Measurements from ENCODE around the gene IQCM. TPM values are rescaled to one million over a fixed set of nuclear protein-coding genes. Genes with fewer than 3 reads are reported as not detected.

Gene IQCM
- polyA plus RNA-seq, 3 donors: not detected

DNA sequence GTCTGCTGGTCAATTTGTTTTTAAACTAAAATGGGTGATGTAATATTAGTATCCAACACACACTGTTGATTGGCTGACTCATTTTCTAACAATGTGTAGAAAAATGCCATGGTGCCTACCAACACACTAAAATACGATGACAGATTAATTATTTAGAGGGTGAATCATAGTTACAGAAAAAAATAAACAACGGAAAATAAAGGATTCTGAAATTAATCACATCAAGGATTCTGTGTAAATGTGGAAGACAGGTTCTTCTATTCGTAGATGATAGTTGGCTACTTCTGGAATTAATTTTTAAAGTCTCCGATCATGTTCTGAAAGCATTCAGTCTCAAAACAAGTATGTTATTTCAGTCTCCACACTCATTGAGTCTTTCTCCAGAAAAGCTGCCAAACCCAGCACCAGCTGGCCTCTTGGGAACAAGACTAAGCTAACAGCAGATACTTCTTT lies 8.2 kb upstream of the IQCM start:
- no peak overlapping the region for H3K27ac Mint-ChIP-seq
- peaks cover 0 to 3% (median 0%) of the 10 kb centered on the region in 3 donors for H3K27me3 Mint-ChIP-seq (ENCODE audit: low read depth in 3 of 3)
- Histone ChIP-seq H3K27me3 (ENCODE audit: control insufficient read depth in 2 of 2, insufficient read depth in 2 of 2, low read length in 2 of 2) (no peaks in the 10 kb centered on the region), H3K79me2 (ENCODE audit: insufficient read depth, low read length) (no peaks in the 10 kb centered on the region), H3K4me3 (replicated peaks in 1 of 3; ENCODE audit: low read depth in 2 of 3, low read length in 3 of 3) (no peak overlapping the region), H2AFZ (ENCODE audit: insufficient read depth, low read depth, low read length, poor library complexity, severe bottlenecking) (no peak overlapping the region), H3K9me3 (replicated peaks in 1 of 2; ENCODE audit: control insufficient read depth in 1 of 2, insufficient read depth in 1 of 2, low read length in 2 of 2) (no peaks in the 10 kb centered on the region), H3K9ac (ENCODE audit: insufficient read depth, low read length, poor library complexity, severe bottlenecking) (no peak overlapping the region), H4K20me1 (ENCODE audit: insufficient read depth, low read length) (no peaks in the 10 kb centered on the region), H3K4me1 (ENCODE audit: control insufficient read depth in 1 of 2, insufficient read depth in 2 of 2, low read length in 2 of 2) (no peaks in the 10 kb centered on the region), H3K27ac (ENCODE audit: low read depth in 1 of 2, low read length in 2 of 2) (no peak overlapping the region), H3K4me2 (replicated peaks; ENCODE audit: extremely low read depth, low read length, poor library complexity, severe bottlenecking) (no peak overlapping the region), H3K36me3 (replicated peaks in 1 of 2; ENCODE audit: control insufficient read depth in 1 of 2, insufficient read depth in 2 of 2, low read length in 2 of 2) (no peaks in the 10 kb centered on the region)
- peaks cover 0 to 2% (median 0%) of the 10 kb centered on the region in 7 donors for H3K9me3 Mint-ChIP-seq
- intact Hi-C loops (cut with micrococcal nuclease): no loop called here
- no peaks in the 10 kb centered on the region for H3K4me1 Mint-ChIP-seq
- H3K36me3 Mint-ChIP-seq: no peaks in the 10 kb centered on the region
- H3K4me3 Mint-ChIP-seq: no peak overlapping the region
- TF ChIP-seq, protein P1, sequence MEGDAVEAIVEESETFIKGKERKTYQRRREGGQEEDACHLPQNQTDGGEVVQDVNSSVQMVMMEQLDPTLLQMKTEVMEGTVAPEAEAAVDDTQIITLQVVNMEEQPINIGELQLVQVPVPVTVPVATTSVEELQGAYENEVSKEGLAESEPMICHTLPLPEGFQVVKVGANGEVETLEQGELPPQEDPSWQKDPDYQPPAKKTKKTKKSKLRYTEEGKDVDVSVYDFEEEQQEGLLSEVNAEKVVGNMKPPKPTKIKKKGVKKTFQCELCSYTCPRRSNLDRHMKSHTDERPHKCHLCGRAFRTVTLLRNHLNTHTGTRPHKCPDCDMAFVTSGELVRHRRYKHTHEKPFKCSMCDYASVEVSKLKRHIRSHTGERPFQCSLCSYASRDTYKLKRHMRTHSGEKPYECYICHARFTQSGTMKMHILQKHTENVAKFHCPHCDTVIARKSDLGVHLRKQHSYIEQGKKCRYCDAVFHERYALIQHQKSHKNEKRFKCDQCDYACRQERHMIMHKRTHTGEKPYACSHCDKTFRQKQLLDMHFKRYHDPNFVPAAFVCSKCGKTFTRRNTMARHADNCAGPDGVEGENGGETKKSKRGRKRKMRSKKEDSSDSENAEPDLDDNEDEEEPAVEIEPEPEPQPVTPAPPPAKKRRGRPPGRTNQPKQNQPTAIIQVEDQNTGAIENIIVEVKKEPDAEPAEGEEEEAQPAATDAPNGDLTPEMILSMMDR (IDR thresholded peaks at IDR 0.05): no peak
- WGBS (ENCODE audit: insufficient coverage): no CpG with 5 or more reads among the region's 4 CpGs
- DNase-seq: no peak

DNA sequence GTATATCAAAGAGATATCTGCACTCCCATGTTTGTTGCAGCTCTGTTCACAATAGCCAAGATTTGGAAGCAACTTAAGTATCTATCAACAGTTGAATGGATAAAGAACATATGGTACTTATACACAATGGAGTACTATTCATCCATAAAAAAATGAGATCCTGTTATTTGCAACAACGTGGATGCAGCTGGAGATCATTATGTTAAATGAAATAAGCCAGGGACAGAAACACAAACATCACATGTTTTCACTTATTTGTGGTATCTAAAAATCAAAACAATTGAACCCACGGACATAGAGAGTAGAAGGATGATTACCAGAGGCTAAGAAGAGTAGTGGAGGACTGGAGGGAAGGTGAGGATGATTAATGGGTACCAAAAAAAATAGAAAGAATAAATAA lies 14.2 kb downstream of the IQCM start:
- H3K9me3 ChIP-seq (replicated peaks in 1 of 2; ENCODE audit: control insufficient read depth in 1 of 2, insufficient read depth in 1 of 2, low read length in 2 of 2): no peaks in the 10 kb centered on the region
- no peak overlapping the region for H3K9ac ChIP-seq (ENCODE audit: insufficient read depth, low read length, poor library complexity, severe bottlenecking)
- no peaks in the 10 kb centered on the region for H3K4me1 ChIP-seq (ENCODE audit: control insufficient read depth in 1 of 2, insufficient read depth in 2 of 2, low read length in 2 of 2)
- intact Hi-C loops (cut with micrococcal nuclease): no loop called here
- Mint-ChIP-seq H3K27me3 (ENCODE audit: low read depth in 3 of 3) (no peaks in the 10 kb centered on the region), H3K9me3 (peaks cover 0 to 5% (median 0%) of the 10 kb centered on the region in 7 donors), H3K4me1 (no peaks in the 10 kb centered on the region), H3K27ac (no peak overlapping the region), H3K4me3 (no peak overlapping the region), H3K36me3 (no peaks in the 10 kb centered on the region)
- H2AFZ ChIP-seq (ENCODE audit: insufficient read depth, low read depth, low read length, poor library complexity, severe bottlenecking): no peak overlapping the region
- H3K27ac ChIP-seq (ENCODE audit: low read depth in 1 of 2, low read length in 2 of 2): no peak overlapping the region
- no peaks in the 10 kb centered on the region for H3K79me2 ChIP-seq (ENCODE audit: insufficient read depth, low read length)
- no peaks in the 10 kb centered on the region for H3K27me3 ChIP-seq (ENCODE audit: control insufficient read depth in 2 of 2, insufficient read depth in 2 of 2, low read length in 2 of 2)
- no peaks in the 10 kb centered on the region for H4K20me1 ChIP-seq (ENCODE audit: insufficient read depth, low read length)
- TF ChIP-seq, protein P1 (IDR thresholded peaks at IDR 0.05): no peak
- no CpG with 5 or more reads among the region's 2 CpGs for WGBS (ENCODE audit: insufficient coverage)
- H3K36me3 ChIP-seq (replicated peaks in 1 of 2; ENCODE audit: control insufficient read depth in 1 of 2, insufficient read depth in 2 of 2, low read length in 2 of 2): no peaks in the 10 kb centered on the region
- DNase-seq: no peak
- H3K4me3 ChIP-seq (replicated peaks in 1 of 3; ENCODE audit: low read depth in 2 of 3, low read length in 3 of 3): no peak overlapping the region
- no peak overlapping the region for H3K4me2 ChIP-seq (replicated peaks; ENCODE audit: extremely low read depth, low read length, poor library complexity, severe bottlenecking)

All from CD14-positive monocyte (primary cell).